ENCODE measurements around the gene CCDC142. TPM values are rescaled to one million over a fixed set of nuclear protein-coding genes. Genes with fewer than 3 reads are reported as not detected.

CCDC142 gene
- total RNA-seq, 1 donor from 2014 or later, result 29.4 TPM

GRCh38 chr2:74499267-74499939 lies 16.6 kb upstream of the CCDC142 start, which contains the start of gene LBX2:
LBX2 (minus strand) TSS chr2:74499603; CDS start chr2:74499537, 66 bp downstream.
- Mint-ChIP-seq H3K4me3 (peak within 1 kb of the TSS; percentile 75), H3K27ac (no peak within 1 kb of the TSS), H3K27me3 (ENCODE audit: low read depth) (peaks cover 85% of the 10 kb centered on the region), H3K9me3 (no peaks in the 10 kb centered on the region), H3K36me3 (peaks cover 2% of the 10 kb centered on the region), H3K4me1 (peaks cover 43% of the 10 kb centered on the region)
- TF ChIP-seq CTCF (IDR thresholded peaks at IDR 0.05; ENCODE audit: unreplicated experiment), result no peak
- peak in 1 of 2 experiments; percentile 52 for DNase-seq (ENCODE audit: low spot score in 2 of 2, unreplicated experiment in 2 of 2)

- H3K9me3 Mint-ChIP-seq, result no peaks in the 10 kb centered on the region
Observed at GRCh38 chr2:74498500-74499266, 15.9 kb upstream of the CCDC142 start.

GRCh38 chr2:74497777-74498499 lies 15.1 kb upstream of the CCDC142 start:
- H3K4me3 Mint-ChIP-seq, result peak overlapping the region; percentile 75
- no peaks in the 10 kb centered on the region for H3K9me3 Mint-ChIP-seq
- H3K27ac Mint-ChIP-seq, result no peak overlapping the region
- peaks cover 36% of the 10 kb centered on the region for H3K4me1 Mint-ChIP-seq
- peak in 1 of 2 experiments; percentile 46 for DNase-seq (ENCODE audit: low spot score in 2 of 2, unreplicated experiment in 2 of 2)
- H3K36me3 Mint-ChIP-seq, result peaks cover 10% of the 10 kb centered on the region
- TF ChIP-seq CTCF (IDR thresholded peaks at IDR 0.05; ENCODE audit: unreplicated experiment), result no peak
- peaks cover 70% of the 10 kb centered on the region for H3K27me3 Mint-ChIP-seq (ENCODE audit: low read depth)

More at GRCh38 chr2:74498500-74499266, 15.9 kb upstream of the CCDC142 start:
- Mint-ChIP-seq H3K4me1 (peaks cover 42% of the 10 kb centered on the region), H3K27me3 (ENCODE audit: low read depth) (peaks cover 78% of the 10 kb centered on the region), H3K36me3 (peaks cover 7% of the 10 kb centered on the region), H3K27ac (no peak overlapping the region), H3K4me3 (peak overlapping the region; percentile 75)
- peak in 1 of 2 experiments; percentile 46 for DNase-seq (ENCODE audit: low spot score in 2 of 2, unreplicated experiment in 2 of 2)
- TF ChIP-seq CTCF (IDR thresholded peaks at IDR 0.05; ENCODE audit: unreplicated experiment), result no peak

DNA sequence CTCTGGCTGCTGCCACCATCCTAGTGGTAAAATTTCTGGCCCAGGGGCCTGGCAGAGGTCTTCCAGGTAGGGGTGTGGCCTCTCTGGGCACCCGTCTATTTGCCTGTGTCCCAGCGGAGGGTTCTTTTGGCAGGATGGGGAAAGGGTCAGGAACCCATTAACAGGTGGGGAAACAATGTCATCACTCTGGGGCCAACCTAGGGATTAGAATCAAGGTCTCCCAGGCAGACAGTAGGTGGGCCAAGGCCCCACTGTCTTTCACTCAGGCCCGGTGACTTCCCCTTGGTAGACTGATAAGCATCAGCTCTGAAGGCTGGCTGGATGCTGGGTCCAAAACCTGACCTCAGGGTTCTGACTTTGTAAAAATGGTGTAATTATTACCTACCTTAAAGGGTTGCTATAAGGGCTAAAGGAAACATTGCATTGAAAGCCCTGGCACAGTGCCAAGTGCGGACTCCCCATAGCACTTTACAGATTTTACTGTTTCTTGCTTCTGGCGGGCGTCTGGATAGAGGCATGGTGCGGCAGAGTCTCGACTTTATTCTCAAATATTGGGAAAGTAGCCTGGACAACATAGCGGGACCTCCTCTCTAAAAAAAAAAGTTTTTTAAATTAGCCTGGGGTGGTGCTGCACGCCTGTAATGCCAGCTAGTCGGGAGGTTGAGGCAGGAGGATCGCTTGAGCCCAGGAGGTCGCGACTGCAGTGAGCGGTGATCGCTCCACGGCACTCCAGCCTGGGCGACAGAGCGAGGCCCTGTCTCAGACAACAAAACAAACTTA lies 14.4 kb upstream of the CCDC142 start:
- Mint-ChIP-seq H3K27me3 (ENCODE audit: low read depth) (peaks cover 63% of the 10 kb centered on the region), H3K36me3 (peaks cover 12% of the 10 kb centered on the region), H3K4me1 (peaks cover 29% of the 10 kb centered on the region), H3K9me3 (no peaks in the 10 kb centered on the region), H3K27ac (no peak overlapping the region), H3K4me3 (peak overlapping the region; percentile 75)
- no peak for DNase-seq (ENCODE audit: low spot score in 2 of 2, unreplicated experiment in 2 of 2)
- no peak for TF ChIP-seq CTCF (IDR thresholded peaks at IDR 0.05; ENCODE audit: unreplicated experiment)

DNA sequence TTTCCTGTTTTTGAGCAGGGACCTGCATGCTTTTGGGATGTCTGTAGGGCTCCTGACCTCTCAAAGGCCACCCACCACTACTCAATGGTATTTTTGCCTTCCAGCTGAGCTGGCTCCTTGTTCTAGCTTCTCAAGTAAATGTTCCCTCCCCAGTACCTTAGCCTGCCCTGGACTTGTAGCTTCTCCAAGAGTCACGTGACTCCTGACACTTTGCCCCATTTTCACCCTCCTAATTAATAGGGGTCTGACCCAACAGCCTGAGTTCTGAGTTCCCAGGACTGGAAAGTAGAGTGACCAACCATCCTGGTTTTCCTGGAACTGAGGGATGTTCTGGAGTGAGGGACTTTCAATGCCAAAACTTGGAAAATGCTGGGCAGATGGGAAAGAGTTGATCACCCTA lies 12.6 kb upstream of the CCDC142 start:
- Mint-ChIP-seq H3K9me3 (no peaks in the 10 kb centered on the region), H3K27me3 (ENCODE audit: low read depth) (peaks cover 45% of the 10 kb centered on the region), H3K4me1 (peaks cover 21% of the 10 kb centered on the region), H3K4me3 (no peak overlapping the region), H3K36me3 (peaks cover 21% of the 10 kb centered on the region), H3K27ac (no peak overlapping the region)
- no peak for TF ChIP-seq CTCF (IDR thresholded peaks at IDR 0.05; ENCODE audit: unreplicated experiment)
- DNase-seq (ENCODE audit: low spot score in 2 of 2, unreplicated experiment in 2 of 2), result no peak

All from mesothelial cell of epicardium (in vitro differentiated cells).